NCI-H82 (cell line): ENCODE measurements around the gene GJA4.
A peak's percentile ranks its signal among the peaks of the same experiment; 100 is the strongest.
"Not testable (repeated sequence)": the region's sequence is repeated elsewhere in the genome, so short reads cannot be mapped to it uniquely, and the experiment has no call there.

Experiments used
- DNase-seq: peaks from one replicate; lab custom pipeline; 2025; lab: John Stamatoyannopoulos, UW

The GJA4 gene

GRCh38 chr1:34770891-34771504, 21.8 kb upstream of the GJA4 start:
- DNase-seq, result no peak

GRCh38 chr1:34771573-34772371, 21.0 kb upstream of the GJA4 start:
- no peak for DNase-seq

- not testable (repeated sequence) for DNase-seq
Measured at GRCh38 chr1:34773114-34773513, 19.7 kb upstream of the GJA4 start.

- no peak for DNase-seq
Measured at GRCh38 chr1:34774957-34775356, 17.8 kb upstream of the GJA4 start.

GRCh38 chr1:34776911-34777310, 15.9 kb upstream of the GJA4 start:
- no peak for DNase-seq

GRCh38 chr1:34777519-34778321, 15.1 kb upstream of the GJA4 start:
- DNase-seq, result no peak

- DNase-seq, result no peak
Measured at GRCh38 chr1:34778381-34778780, 14.4 kb upstream of the GJA4 start.

- DNase-seq, result no peak
Measured at GRCh38 chr1:34779005-34779404, 13.8 kb upstream of the GJA4 start.

GRCh38 chr1:34779526-34779925, 13.3 kb upstream of the GJA4 start:
- no peak for DNase-seq

- no peak for DNase-seq
Measured at GRCh38 chr1:34779962-34780361, 12.8 kb upstream of the GJA4 start.

- no peak for DNase-seq
Measured at GRCh38 chr1:34780528-34780927, 12.3 kb upstream of the GJA4 start.

GRCh38 chr1:34781071-34781843, 11.5 kb upstream of the GJA4 start, which contains the start of gene GJB3:
Gene GJB3 (plus strand): TSS chr1:34781214. CDS start chr1:34784763, 3,549 bp downstream.
- DNase-seq, result peak; percentile 38

GRCh38 chr1:34781844-34782391, 10.9 kb upstream of the GJA4 start:
- DNase-seq, result peak; percentile 48

- no peak for DNase-seq
Measured at GRCh38 chr1:34784751-34785221, 8.0 kb upstream of the GJA4 start.

- DNase-seq, result no peak
Measured at GRCh38 chr1:34785231-34785874, 7.4 kb upstream of the GJA4 start.

- DNase-seq, result no peak
Measured at GRCh38 chr1:34785875-34786470, 6.8 kb upstream of the GJA4 start.

- peak; percentile 89 for DNase-seq
Measured at GRCh38 chr1:34786521-34787325, 6.1 kb upstream of the GJA4 start.

GRCh38 chr1:34787461-34788420, 5.1 kb upstream of the GJA4 start:
- DNase-seq, result peak; percentile 70
